Measurements from ENCODE around the gene HECTD1. TPM values are rescaled to one million over a fixed set of nuclear protein-coding genes. Genes with fewer than 3 reads are reported as not detected.
"Not testable (repeated sequence)": the region's sequence is repeated elsewhere in the genome, so short reads cannot be mapped to it uniquely, and the experiment has no call there.

The HECTD1 gene
- 100 to 1,000 TPM; 127 to 145 TPM for total RNA-seq
- long read RNA-seq, donor 1, partial matches to known transcripts: 16 of 19 reads
- long read RNA-seq, donor 1, other reads (novel, unspliced or antisense): 3 of 19 reads
- long read RNA-seq, donor 2, partial matches to known transcripts: 103 of 113 reads
- long read RNA-seq, donor 2, other reads (novel, unspliced or antisense): 10 of 113 reads

- DNase-seq (ENCODE audit: low spot score): peak; percentile 96
- intact Hi-C loops (cut with DNase I): no loop called here
Measured at GRCh38 chr14:31207755-31208545, at the start of gene HECTD1. HECTD1 (minus strand) TSS chr14:31207793; CDS start chr14:31205936, 1,857 bp downstream.

- intact Hi-C loops (cut with DNase I): no loop called here
- no peak for DNase-seq (ENCODE audit: low spot score)
Measured at GRCh38 chr14:31257244-31257553, 49.6 kb upstream of the HECTD1 start.

GRCh38 chr14:31256534-31257243, 49.1 kb upstream of the HECTD1 start:
- DNase-seq (ENCODE audit: low spot score): no peak
- intact Hi-C loops (cut with DNase I): no loop called here

- DNase-seq (ENCODE audit: low spot score); intact Hi-C loops (cut with DNase I): not testable (repeated sequence)
Measured at GRCh38 chr14:31255918-31256317, 48.3 kb upstream of the HECTD1 start.

GRCh38 chr14:31255286-31255685, 47.7 kb upstream of the HECTD1 start:
- no peak for DNase-seq (ENCODE audit: low spot score)
- intact Hi-C loops (cut with DNase I): no loop called here

- DNase-seq (ENCODE audit: low spot score): no peak
Measured at GRCh38 chr14:31253746-31254471, 46.3 kb upstream of the HECTD1 start.

GRCh38 chr14:31252865-31253264, 45.3 kb upstream of the HECTD1 start:
- DNase-seq (ENCODE audit: low spot score): no peak
- intact Hi-C loops (cut with DNase I): no loop called here

More at GRCh38 chr14:31253746-31254471, 46.3 kb upstream of the HECTD1 start:
- intact Hi-C loops (cut with DNase I): no loop called here

GRCh38 chr14:31251028-31251958, 43.7 kb upstream of the HECTD1 start:
- DNase-seq (ENCODE audit: low spot score): no peak
- intact Hi-C loops (cut with DNase I): no loop called here

GRCh38 chr14:31244626-31245025, 37.0 kb upstream of the HECTD1 start:
- intact Hi-C loops (cut with DNase I): no loop called here
- no peak for DNase-seq (ENCODE audit: low spot score)

GRCh38 chr14:31243860-31244259, 36.3 kb upstream of the HECTD1 start:
- intact Hi-C loops (cut with DNase I): no loop called here
- no peak for DNase-seq (ENCODE audit: low spot score)

GRCh38 chr14:31242161-31242940, 34.8 kb upstream of the HECTD1 start:
- intact Hi-C loops (cut with DNase I); DNase-seq (ENCODE audit: low spot score): not testable (repeated sequence)

- intact Hi-C loops (cut with DNase I): no loop called here
- DNase-seq (ENCODE audit: low spot score): no peak
Measured at GRCh38 chr14:31241450-31242114, 34.0 kb upstream of the HECTD1 start.

GRCh38 chr14:31239741-31240140, 32.1 kb upstream of the HECTD1 start:
- intact Hi-C loops (cut with DNase I): no loop called here
- DNase-seq (ENCODE audit: low spot score): no peak

GRCh38 chr14:31235462-31235861, 27.9 kb upstream of the HECTD1 start:
- intact Hi-C loops (cut with DNase I): no loop called here
- no peak for DNase-seq (ENCODE audit: low spot score)

GRCh38 chr14:31232081-31232480, 24.5 kb upstream of the HECTD1 start:
- DNase-seq (ENCODE audit: low spot score): no peak

GRCh38 chr14:31231272-31231671, 23.7 kb upstream of the HECTD1 start:
- intact Hi-C loops (cut with DNase I); DNase-seq (ENCODE audit: low spot score): not testable (repeated sequence)

More at GRCh38 chr14:31232081-31232480, 24.5 kb upstream of the HECTD1 start:
- intact Hi-C loops (cut with DNase I): no loop called here

GRCh38 chr14:31230573-31230958, 23.0 kb upstream of the HECTD1 start:
- intact Hi-C loops (cut with DNase I): no loop called here
- DNase-seq (ENCODE audit: low spot score): no peak

Measured in posterior vena cava (tissue), 2 donors.